Daoy (cell line): Measurements from ENCODE around the gene RNU7-1. TPM values are rescaled to one million over a fixed set of nuclear protein-coding genes. Genes with fewer than 3 reads are reported as not detected.

Experiments
- total RNA-seq: library from RNA; depleted of rRNA; stranded (reverse); fragments of >200 nt; shearing (Covaris generic); gene quantifications from 2 replicates; pipeline ENCODE4 v1.2.3, GENCODE V29; 2014; rRNA removed

Gene RNU7-1
- total RNA-seq, 1 experiment from 2014 or later: not detected

Other genes with a start within 250 kb of the RNU7-1 start
- gene PIANP, start 243.0 kb upstream of the RNU7-1 start, total RNA-seq: 0.06 TPM in 1 of 2 replicates, not detected in the other
- 88.4 and 96.6 TPM in 2 replicates for gene COPS7A, start 219.8 kb upstream of the RNU7-1 start, total RNA-seq
- 226 and 233 TPM in 2 replicates for gene MLF2, start 190.7 kb upstream of the RNU7-1 start, total RNA-seq
- 196 and 217 TPM in 2 replicates for gene PTMS, start 177.5 kb upstream of the RNU7-1 start, total RNA-seq
- gene LAG3, start 171.3 kb upstream of the RNU7-1 start, total RNA-seq: 0.33 TPM in 1 of 2 replicates, not detected in the other
- gene CD4, start 154.3 kb upstream of the RNU7-1 start, total RNA-seq: not detected in 2 replicates
- gene GPR162, start 122.0 kb upstream of the RNU7-1 start, total RNA-seq: 0.74 and 0.92 TPM in 2 replicates
- gene P3H3, start 115.4 kb upstream of the RNU7-1 start, total RNA-seq: 24.1 and 24.8 TPM in 2 replicates
- 0.71 and 1.4 TPM in 2 replicates for gene GNB3, start 102.9 kb upstream of the RNU7-1 start, total RNA-seq
- gene CDCA3, start 92.5 kb upstream of the RNU7-1 start, total RNA-seq: 107 TPM in 2 replicates
- gene USP5, start 91.7 kb upstream of the RNU7-1 start, total RNA-seq: 134 and 140 TPM in 2 replicates
- gene TPI1, start 76.3 kb upstream of the RNU7-1 start, total RNA-seq: 1,485 and 1,599 TPM in 2 replicates
- gene SPSB2, start 70.5 kb upstream of the RNU7-1 start, total RNA-seq: 2.9 and 8.3 TPM in 2 replicates
- gene LRRC23, start 39.0 kb upstream of the RNU7-1 start, total RNA-seq: 7.0 and 16.1 TPM in 2 replicates
- gene ENO2, start 29.2 kb upstream of the RNU7-1 start, total RNA-seq: 9.0 and 13.4 TPM in 2 replicates
- 3.3 and 5.4 TPM in 2 replicates for gene ATN1, start 15.9 kb upstream of the RNU7-1 start, total RNA-seq
- gene C12orf57, start 206 bp downstream of the RNU7-1 start, total RNA-seq: 216 and 272 TPM in 2 replicates
- not detected in 2 replicates for gene PTPN6, start 7.5 kb downstream of the RNU7-1 start, total RNA-seq
- 423 and 482 TPM in 2 replicates for gene PHB2, start 26.8 kb downstream of the RNU7-1 start, total RNA-seq
- gene EMG1, start 27.1 kb downstream of the RNU7-1 start, total RNA-seq: 133 and 151 TPM in 2 replicates
- gene LPCAT3, start 74.7 kb downstream of the RNU7-1 start, total RNA-seq: 9.7 and 13.7 TPM in 2 replicates
- 5.5 and 5.7 TPM in 2 replicates for gene C1S, start 116.9 kb downstream of the RNU7-1 start, total RNA-seq
- 2.3 and 2.9 TPM in 2 replicates for gene C1R, start 148.6 kb downstream of the RNU7-1 start, total RNA-seq
- gene C1RL, start 165.4 kb downstream of the RNU7-1 start, total RNA-seq: 3.1 and 13.3 TPM in 2 replicates
- 0.46 TPM in 1 of 2 replicates, not detected in the other for gene RBP5, start 185.1 kb downstream of the RNU7-1 start, total RNA-seq
- 3.7 and 10.6 TPM in 2 replicates for gene CLSTN3, start 186.6 kb downstream of the RNU7-1 start, total RNA-seq
- 23.2 and 26.8 TPM in 2 replicates for gene PEX5, start 245.9 kb downstream of the RNU7-1 start, total RNA-seq